T-helper 1 cell treated with Interleukin-12 subunit alpha and Interleukin-12 subunit beta and Interleukin-4 antibody, amounts not matched to agents 30 μg/mL and 1 μg/mL, for 36 hours (primary cell): Measurements from ENCODE around the gene C1QTNF8.

ENCODE experiments used
- H3K27ac Mint-ChIP-seq: one replicate; pipeline ENCODE4 v1.8.0; 2021; ENCODE audit warnings: mild to moderate bottlenecking, mixed read lengths
- H3K27me3 Mint-ChIP-seq: one replicate; pipeline ENCODE4 v1.8.0; 2021; ENCODE audit warnings: low read depth, mixed read lengths
- H3K36me3 Mint-ChIP-seq: one replicate; pipeline ENCODE4 v1.8.0; 2021; ENCODE audit warnings: low read depth, mixed read lengths
- H3K4me1 Mint-ChIP-seq: one replicate; pipeline ENCODE4 v1.8.0; 2021; ENCODE audit warnings: low read depth, mixed read lengths
- H3K4me3 Mint-ChIP-seq: one replicate; pipeline ENCODE4 v1.8.0; 2021; ENCODE audit warnings: mild to moderate bottlenecking, moderate library complexity, mixed read lengths
- H3K9me3 Mint-ChIP-seq: one replicate; pipeline ENCODE4 v1.8.0; 2021; ENCODE audit warnings: mixed read lengths

C1QTNF8 gene

GRCh38 chr16:1107141-1107540 lies 11.1 kb upstream of the C1QTNF8 start:
- H3K27ac Mint-ChIP-seq, result no peak overlapping the region
- no peaks in the 10 kb centered on the region for H3K27me3 Mint-ChIP-seq
- no peaks in the 10 kb centered on the region for H3K36me3 Mint-ChIP-seq
- H3K4me1 Mint-ChIP-seq, result no peaks in the 10 kb centered on the region
- H3K4me3 Mint-ChIP-seq, result no peak overlapping the region
- no peaks in the 10 kb centered on the region for H3K9me3 Mint-ChIP-seq

DNA sequence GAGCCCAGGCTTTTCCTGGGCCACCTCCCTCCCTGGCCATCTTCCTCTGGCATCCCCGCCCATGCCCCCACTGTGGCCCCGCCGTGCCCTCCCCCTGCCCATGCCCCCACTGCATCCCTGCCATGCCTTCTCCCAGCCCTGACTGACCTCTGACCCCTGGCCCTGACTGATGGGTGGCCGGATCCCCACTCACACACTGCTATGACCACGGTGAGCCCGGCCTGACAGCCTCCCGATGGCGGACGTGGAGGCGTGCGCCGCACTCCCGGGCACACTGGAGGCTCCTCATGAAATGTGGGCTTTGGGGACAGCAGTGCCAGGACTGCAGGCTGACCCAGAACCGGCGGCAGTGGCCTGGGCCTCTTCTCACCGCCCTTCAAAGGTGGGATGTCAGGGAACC lies 10.6 kb upstream of the C1QTNF8 start:
- Mint-ChIP-seq H3K27ac (no peak overlapping the region), H3K36me3 (no peaks in the 10 kb centered on the region), H3K4me1 (no peaks in the 10 kb centered on the region), H3K4me3 (no peak overlapping the region), H3K9me3 (no peaks in the 10 kb centered on the region), H3K27me3 (no peaks in the 10 kb centered on the region)

DNA sequence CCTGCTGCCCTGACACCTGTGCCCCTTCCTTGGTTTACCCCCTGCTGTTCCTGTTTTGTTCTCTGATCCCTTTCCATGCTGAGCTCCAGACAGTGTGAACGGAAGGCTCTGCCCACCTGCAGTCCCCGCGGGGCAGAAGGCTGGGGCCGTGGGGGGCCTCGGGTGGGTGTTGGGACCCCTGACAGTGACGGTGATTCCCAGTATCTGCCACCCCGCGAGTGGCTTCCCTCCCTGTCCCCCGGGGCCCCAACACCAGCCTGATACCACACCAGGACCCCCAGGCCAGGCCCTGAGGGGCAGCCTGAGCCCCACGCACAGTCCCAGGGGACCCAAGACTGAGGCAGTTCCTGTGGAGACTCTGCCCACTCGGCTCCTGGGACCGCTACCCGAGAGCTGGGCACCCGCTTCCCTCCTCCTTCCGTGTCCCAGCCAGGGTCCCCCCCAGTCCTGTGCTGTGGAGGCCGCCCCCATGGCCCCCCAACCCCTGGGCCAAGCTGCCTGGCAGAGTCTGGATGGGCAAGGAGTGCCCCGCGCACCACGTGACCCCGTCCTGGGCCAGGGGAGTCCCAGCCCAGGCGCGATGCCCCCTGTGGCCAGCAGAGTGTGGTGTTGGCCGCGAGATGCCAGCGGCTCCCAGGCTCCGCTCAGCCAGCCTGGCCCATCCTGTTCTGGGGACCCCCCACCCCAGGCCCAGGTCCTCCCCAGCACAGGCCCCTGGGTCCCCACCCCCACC lies 10.0 kb upstream of the C1QTNF8 start:
- no peaks in the 10 kb centered on the region for H3K36me3 Mint-ChIP-seq
- no peak overlapping the region for H3K4me3 Mint-ChIP-seq
- H3K27ac Mint-ChIP-seq, result no peak overlapping the region
- H3K9me3 Mint-ChIP-seq, result no peaks in the 10 kb centered on the region
- no peaks in the 10 kb centered on the region for H3K4me1 Mint-ChIP-seq
- H3K27me3 Mint-ChIP-seq, result no peaks in the 10 kb centered on the region

DNA sequence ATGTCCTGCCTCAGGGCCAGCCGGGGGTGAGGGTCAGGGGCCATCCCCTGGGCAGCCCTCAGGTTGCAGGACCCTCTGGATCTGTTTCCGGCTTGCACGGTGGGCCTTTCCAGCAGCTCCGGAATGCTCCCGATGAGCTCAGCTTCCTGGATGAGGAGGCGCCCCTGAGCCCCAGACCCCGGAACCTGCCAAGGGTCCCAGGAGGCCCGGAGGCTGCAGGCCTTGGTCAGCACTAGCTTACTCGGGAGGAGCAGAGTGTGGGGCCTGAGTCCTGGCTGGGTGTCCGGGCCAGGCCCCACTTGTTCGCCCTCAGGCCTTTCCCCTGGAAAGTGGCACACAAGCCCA lies 7.6 kb upstream of the C1QTNF8 start:
- Mint-ChIP-seq H3K4me1 (no peaks in the 10 kb centered on the region), H3K36me3 (no peaks in the 10 kb centered on the region), H3K27me3 (no peaks in the 10 kb centered on the region), H3K27ac (no peak overlapping the region), H3K4me3 (no peak overlapping the region), H3K9me3 (no peaks in the 10 kb centered on the region)

DNA sequence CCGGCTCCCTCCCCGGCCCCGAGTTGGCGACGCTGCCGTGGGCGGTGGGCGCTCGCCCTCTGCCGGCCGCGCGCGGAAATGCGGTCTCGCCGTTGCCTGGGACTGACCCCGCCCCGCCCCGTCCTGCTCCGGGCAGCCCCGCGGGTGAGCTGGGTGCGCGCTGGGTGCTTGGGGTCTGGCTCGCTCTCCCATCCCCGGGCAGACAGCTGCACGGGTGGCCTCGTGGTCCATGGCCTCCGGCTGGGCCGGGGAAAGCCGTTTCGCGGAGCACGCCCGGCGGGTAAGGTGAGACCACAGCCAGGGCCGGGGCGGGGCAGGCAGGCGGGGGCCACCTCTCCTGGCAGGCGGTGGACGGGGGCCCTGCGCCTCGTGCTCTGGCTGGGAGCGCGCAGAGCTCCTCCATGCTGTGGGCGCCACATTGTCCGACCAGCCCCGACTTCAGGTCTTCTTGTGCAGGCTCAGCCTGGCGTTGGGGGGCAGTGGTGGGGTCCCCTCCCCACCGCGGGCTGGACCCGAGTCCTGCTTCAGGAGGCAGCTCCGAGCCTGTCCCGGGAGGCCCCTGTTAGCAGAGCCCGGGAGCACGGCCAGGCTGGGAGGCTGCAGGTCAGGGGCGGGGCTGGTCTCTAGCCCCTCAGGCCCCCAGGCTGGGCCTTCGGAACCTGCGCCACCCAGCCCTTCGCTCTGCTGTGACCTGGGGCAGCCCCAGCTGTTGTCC lies 7.0 kb upstream of the C1QTNF8 start:
- no peaks in the 10 kb centered on the region for H3K36me3 Mint-ChIP-seq
- H3K27ac Mint-ChIP-seq, result no peak overlapping the region
- H3K4me1 Mint-ChIP-seq, result no peaks in the 10 kb centered on the region
- H3K27me3 Mint-ChIP-seq, result no peaks in the 10 kb centered on the region
- H3K4me3 Mint-ChIP-seq, result no peak overlapping the region
- no peaks in the 10 kb centered on the region for H3K9me3 Mint-ChIP-seq

DNA sequence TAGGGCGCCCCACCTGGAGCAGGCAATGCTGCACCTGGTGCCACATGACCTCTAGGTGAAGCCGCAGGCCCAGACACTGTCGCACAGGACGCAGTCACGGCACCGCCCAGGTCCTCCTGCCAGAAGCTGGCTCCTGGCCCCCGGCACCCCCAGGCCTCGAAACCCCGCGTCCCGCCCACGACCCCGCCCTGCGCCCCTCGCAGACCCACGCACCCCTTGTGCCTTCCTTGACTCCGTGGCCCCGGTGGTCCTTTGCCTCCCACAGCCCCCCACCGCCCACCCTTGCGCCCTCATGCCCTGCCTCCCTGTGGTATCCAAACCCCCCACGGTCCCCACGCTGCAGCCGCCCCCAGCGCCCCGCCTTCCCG lies 6.3 kb upstream of the C1QTNF8 start:
- Mint-ChIP-seq H3K36me3 (no peaks in the 10 kb centered on the region), H3K27me3 (no peaks in the 10 kb centered on the region), H3K4me1 (no peaks in the 10 kb centered on the region), H3K4me3 (no peak overlapping the region), H3K27ac (no peak overlapping the region), H3K9me3 (no peaks in the 10 kb centered on the region)

DNA sequence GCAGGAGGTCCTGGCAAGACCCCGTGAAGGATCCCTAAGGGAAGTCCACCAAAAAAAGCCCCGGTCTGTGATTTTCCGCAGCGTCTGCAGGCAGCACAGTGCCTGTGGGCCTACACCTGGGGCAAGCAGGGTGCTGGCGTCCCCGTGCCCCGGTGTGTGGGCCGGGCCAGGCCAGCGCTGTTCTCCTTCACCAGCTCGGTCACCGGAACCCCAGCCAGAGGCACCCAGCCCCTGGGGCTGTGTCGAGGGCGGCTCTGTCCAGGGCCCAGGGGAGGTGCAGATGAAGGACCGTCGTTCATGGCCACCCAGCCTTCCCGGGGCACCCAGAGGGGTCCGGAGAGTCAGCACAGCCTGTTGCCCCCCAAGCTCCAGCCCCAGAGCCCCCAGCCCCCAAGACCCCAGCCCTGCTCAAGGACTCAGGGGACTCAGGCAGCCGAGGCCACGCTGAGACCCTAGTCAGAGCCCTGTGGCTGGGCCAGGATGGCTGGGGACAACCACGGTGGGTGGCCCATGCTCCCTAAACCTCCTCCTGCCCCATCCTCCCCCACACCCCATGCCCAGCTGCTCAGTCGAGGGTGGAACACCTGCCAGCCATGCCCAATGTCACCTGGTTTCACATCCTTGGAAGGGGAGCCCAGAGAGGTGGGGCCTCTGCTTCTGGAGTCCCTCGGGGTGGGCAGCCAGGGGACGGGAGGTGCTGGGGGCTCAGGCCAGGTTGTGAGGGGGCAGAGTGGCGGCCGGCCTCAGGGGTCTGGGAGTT lies 5.7 kb upstream of the C1QTNF8 start:
- Mint-ChIP-seq H3K27me3 (no peaks in the 10 kb centered on the region), H3K4me3 (no peak overlapping the region), H3K36me3 (no peaks in the 10 kb centered on the region), H3K9me3 (no peaks in the 10 kb centered on the region), H3K4me1 (no peaks in the 10 kb centered on the region), H3K27ac (no peak overlapping the region)

GRCh38 chr16:1101133-1101532 lies 5.1 kb upstream of the C1QTNF8 start:
- no peaks in the 10 kb centered on the region for H3K9me3 Mint-ChIP-seq
- no peaks in the 10 kb centered on the region for H3K4me1 Mint-ChIP-seq
- no peak overlapping the region for H3K4me3 Mint-ChIP-seq
- no peaks in the 10 kb centered on the region for H3K27me3 Mint-ChIP-seq
- no peak overlapping the region for H3K27ac Mint-ChIP-seq
- H3K36me3 Mint-ChIP-seq, result no peaks in the 10 kb centered on the region

DNA sequence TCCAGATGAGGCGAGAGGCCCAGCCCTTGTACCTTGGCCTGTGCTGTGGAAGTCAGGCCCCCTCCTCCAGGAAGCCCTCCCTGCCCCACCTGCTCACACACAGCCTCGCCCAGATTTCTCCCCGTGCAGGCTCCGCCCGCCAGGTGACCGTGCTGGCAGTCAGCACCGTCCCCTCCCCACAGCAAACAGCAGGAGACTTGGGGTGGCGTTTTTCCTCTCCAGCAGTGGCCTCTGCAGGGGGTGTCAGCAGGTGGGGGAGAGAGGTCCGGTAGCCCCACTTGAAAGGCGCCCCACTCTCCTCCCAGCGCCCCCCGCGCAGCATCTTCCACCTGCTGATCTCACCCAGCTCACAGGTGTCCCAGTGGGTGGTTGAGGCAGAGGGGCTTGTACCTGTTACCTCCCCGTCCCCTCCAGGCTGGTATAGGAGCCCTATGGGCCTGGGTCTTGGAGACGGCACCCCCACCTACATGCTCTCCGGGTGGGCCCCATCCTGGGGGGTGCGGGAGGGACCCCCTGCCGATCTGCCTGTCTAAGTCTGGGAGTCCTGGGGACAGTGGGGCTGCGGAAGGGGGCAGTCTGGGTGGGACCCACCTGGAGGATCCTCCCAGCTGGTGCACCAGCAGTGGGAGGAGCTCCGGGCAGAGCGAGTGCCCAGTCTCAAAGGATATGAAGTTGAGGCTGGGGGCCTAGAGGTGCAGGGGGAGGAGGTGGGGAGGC lies 4.2 kb upstream of the C1QTNF8 start:
- H3K9me3 Mint-ChIP-seq, result no peaks in the 10 kb centered on the region
- H3K36me3 Mint-ChIP-seq, result no peaks in the 10 kb centered on the region
- no peaks in the 10 kb centered on the region for H3K4me1 Mint-ChIP-seq
- no peak overlapping the region for H3K4me3 Mint-ChIP-seq
- H3K27ac Mint-ChIP-seq, result no peak overlapping the region
- H3K27me3 Mint-ChIP-seq, result no peaks in the 10 kb centered on the region

DNA sequence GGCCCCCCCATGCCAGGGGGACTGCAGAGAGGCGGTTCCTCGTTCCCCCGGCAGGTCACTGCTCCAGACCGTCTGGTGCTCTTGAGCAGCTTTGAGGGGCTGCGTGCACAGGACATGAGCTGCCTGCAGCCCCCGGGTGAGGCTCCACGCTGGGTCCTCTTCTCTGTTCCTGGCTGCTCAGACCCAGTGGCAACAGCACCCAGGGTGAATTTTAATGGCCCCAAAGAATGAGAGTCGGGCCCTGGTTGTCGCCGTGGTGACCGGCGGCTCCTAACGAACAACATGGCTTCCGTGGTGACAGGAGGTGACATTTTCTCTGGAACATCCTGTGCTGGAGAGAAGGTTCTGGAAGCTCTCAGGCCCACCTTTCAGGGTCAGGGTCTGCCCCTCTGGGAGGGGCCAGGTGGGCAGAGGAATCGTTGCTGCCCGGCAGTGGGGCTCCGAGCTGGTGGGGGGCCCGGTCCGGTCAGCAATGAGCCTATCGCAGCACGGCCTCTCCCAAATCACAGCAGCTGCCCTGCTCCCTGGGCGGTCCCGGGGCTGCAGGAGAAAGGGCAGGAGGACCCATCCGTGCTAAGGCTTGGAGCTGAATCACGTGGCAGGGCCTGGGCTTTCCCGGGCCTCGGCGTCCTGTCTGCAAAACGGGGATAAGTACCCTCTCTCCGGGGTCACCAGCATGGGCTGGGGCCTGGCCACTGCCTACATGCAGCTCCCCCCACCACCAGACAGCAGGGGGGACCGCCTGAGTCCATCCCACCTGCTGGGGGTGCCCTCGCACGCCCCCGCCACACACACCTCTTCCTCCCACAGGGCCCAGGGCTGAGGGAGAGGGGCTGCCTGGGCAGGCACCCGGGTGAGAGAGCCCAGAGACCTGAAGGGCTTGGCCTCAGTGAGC lies 3.4 kb upstream of the C1QTNF8 start:
- Mint-ChIP-seq H3K4me1 (no peaks in the 10 kb centered on the region), H3K36me3 (no peaks in the 10 kb centered on the region), H3K27me3 (no peaks in the 10 kb centered on the region), H3K9me3 (no peaks in the 10 kb centered on the region), H3K4me3 (no peak overlapping the region), H3K27ac (no peak overlapping the region)

GRCh38 chr16:1098266-1098991 lies 2.4 kb upstream of the C1QTNF8 start:
- no peak overlapping the region for H3K27ac Mint-ChIP-seq
- no peaks in the 10 kb centered on the region for H3K36me3 Mint-ChIP-seq
- no peak overlapping the region for H3K4me3 Mint-ChIP-seq
- H3K4me1 Mint-ChIP-seq, result no peaks in the 10 kb centered on the region
- H3K9me3 Mint-ChIP-seq, result no peaks in the 10 kb centered on the region
- H3K27me3 Mint-ChIP-seq, result no peaks in the 10 kb centered on the region

DNA sequence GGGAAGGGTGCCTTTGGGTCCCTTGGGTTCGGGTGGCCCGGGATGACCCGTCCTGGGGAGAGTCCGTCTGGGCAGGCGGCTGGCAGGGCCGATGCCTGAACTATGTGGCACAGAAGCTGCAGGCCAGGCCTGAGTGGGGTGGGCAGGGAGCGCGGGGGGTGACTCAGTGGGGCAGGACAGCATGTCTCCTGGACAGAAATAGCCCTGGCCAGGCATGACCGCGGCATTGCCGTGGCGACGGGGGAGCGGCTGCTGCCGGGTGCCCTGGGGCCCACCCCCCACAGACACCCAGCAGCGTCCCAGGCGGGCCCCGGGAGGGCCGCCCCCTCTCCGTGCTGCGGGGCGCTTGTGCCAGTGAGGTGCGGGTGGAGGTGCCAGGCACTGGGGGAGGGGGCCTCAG lies 1.8 kb upstream of the C1QTNF8 start:
- no peaks in the 10 kb centered on the region for H3K9me3 Mint-ChIP-seq
- H3K27me3 Mint-ChIP-seq, result no peaks in the 10 kb centered on the region
- H3K4me3 Mint-ChIP-seq, result no peak overlapping the region
- no peaks in the 10 kb centered on the region for H3K4me1 Mint-ChIP-seq
- H3K27ac Mint-ChIP-seq, result no peak overlapping the region
- no peaks in the 10 kb centered on the region for H3K36me3 Mint-ChIP-seq

DNA sequence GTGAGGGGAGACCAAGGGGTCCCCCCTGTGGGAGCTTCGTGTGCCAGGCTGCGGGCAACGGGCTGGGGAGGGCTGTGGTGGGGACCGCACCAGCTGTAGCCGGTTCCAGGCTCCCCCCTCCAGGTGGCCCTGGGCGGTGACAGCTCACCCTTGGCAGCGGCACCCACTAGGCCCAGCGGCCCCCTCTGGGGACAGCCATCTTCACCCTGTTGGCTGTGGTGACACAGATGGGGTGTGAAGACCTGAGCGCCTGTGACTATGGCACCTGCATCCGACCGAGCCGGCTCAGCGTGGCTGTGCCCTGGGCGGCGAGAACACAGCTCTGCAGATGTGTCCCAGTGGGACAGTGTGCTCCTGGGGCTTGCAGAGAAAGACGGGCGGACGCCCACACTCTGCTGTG lies 1.1 kb upstream of the C1QTNF8 start:
- Mint-ChIP-seq H3K9me3 (peaks cover 1% of the 10 kb centered on the region), H3K27ac (no peak overlapping the region), H3K27me3 (no peaks in the 10 kb centered on the region), H3K4me1 (no peaks in the 10 kb centered on the region), H3K36me3 (no peaks in the 10 kb centered on the region), H3K4me3 (no peak overlapping the region)
